ENCODE data around the gene YTHDF1.
"Not testable (repeated sequence)": the region's sequence is repeated elsewhere in the genome, so short reads cannot be mapped to it uniquely, and the experiment has no call there.

Gene YTHDF1

GRCh38 chr20:63226042-63226943 is 10.4 kb upstream of the YTHDF1 start:
- no peak for DNase-seq

DNA sequence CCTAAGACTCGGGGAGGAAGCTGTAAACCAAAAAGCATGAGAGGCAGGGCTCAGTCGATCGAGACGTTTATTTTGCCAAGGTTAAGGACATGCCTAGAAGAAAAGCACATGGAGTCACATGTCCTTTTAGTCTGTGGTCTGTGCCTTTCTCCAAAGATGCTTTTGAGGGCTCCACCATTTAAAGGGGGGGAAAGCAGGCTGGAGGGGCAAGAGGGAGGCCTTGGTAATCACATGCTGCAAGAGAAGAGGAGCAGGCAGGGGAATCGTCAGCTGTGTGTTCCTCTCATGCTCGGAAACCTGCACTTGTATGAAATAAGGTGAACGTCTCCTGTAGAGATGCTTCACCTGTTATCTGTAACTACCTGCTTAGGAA is 9.1 kb upstream of the YTHDF1 start:
- DNase-seq, result no peak

- DNase-seq, result peak; percentile 31
These were observed 8.6 kb upstream of the YTHDF1 start for GRCh38 chr20:63224412-63225081.

GRCh38 chr20:63223826-63224207 is 7.9 kb upstream of the YTHDF1 start:
- DNase-seq, result no peak

DNA sequence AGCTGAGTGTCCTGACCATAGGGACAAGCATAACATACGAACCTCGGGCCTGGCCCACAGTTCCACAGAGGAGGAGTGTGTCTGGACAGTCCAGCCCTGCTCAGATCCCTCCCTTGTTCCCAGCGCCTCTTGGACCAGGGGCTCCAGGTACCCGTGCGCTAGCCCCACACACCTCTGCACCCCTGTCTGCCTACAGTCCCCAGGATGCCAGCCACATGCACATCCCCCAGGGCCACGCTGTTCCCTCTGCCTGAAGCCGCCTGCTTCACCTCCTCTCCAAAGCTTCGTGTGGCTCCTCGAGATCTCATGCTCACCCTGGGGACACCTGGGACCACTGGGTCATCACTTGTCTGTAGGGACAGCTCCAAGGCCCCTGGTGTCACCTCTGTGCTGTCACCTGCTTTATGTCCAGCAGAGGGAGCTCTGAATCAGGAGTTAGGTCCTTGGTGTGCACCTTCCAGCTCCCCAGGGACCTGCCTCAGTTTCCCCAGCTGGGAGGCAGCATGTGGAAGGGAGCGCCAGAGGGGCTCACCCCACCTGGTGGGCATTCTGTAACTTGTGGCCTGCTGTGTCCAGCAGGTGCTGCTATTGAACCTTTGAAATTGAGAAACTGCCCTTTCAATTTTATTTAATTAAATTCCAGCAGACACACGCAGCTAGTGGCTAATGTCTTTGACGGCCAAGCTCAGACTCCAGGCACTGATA is 7.3 kb upstream of the YTHDF1 start:
- DNase-seq, result peak; percentile 66

GRCh38 chr20:63222541-63222940 is 6.6 kb upstream of the YTHDF1 start:
- no peak for DNase-seq

DNA sequence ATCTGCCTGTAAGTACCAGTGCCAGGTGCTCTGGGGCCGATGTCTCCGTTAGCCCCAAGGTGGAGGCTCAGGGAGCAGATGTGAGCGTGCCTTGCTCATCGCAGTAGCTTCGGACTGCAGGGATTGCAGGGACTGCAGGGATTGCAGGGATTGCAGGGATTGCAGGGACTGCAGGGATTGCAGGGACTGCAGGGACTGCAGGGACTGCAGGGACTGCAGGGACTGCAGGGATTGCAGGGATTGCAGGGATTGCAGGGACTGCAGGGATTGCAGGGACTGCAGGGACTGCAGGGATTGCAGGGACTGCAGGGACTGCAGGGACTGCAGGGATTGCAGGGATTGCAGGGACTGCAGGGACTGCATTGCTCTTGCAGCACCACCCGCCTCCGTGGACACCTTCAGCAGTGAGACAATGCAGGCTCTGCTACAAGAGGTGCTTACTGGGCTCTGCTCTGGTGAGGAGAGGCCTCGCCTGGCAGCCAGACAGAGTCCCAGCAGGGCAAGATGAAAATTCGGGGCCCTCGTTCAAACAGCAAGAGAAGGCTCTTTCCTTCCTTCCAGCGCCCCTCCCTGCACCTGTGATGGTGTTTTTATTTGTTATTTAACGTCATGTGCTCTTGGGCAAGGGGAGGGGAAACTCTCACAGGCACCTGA is 5.6 kb upstream of the YTHDF1 start:
- not testable (repeated sequence) for DNase-seq

GRCh38 chr20:63220696-63221399 is 4.9 kb upstream of the YTHDF1 start:
- DNase-seq, result no peak

DNA sequence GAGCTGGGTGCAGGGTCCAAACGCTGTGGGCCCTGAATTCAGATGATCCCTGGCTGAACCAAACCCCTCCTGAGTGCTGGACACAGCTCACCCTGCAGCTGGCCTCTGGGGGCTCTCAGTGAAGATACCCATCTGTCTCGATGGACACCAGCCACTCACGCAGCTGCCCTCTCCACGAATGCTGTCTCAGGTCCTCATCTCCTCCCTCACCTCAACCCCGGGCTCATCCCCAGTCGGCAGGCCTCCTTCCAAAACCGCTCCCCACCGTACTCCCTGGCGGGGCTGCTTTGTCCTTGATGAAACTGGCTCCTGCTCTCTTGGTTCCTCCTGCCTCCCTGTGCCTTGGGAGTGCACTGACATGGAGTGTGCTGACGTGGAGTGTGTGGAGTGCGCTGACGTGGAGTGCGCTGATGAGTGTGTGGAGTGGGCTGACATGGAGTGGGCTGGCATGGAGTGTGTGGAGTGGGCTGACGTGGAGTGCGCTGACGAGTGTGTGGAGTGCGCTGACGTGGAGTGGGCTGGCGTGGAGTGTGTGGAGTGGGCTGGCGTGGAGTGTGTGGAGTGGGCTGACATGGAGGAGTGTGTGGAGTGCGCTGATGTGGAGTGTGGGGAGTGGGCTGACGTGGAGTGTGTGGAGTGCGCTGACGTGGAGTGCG is 4.1 kb upstream of the YTHDF1 start:
- DNase-seq, result no peak

DNA sequence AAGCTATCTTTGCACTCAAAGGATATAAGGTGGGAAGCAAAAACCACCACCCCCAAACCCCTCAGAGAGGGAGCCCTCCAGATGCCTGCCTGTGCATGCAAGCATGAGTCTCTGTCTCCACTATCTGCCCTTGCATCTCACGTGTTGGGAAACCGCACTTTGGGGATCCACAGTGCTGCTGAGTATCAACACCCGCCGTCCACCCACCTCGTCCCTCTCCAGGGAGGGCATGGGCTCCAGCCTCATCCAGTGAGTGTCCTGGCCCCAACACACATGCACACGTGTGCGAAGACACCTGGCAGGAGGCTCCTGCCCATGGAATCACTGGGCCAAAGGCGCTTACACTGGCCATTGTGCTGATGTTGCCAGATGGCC is 3.5 kb upstream of the YTHDF1 start:
- DNase-seq, result no peak

DNA sequence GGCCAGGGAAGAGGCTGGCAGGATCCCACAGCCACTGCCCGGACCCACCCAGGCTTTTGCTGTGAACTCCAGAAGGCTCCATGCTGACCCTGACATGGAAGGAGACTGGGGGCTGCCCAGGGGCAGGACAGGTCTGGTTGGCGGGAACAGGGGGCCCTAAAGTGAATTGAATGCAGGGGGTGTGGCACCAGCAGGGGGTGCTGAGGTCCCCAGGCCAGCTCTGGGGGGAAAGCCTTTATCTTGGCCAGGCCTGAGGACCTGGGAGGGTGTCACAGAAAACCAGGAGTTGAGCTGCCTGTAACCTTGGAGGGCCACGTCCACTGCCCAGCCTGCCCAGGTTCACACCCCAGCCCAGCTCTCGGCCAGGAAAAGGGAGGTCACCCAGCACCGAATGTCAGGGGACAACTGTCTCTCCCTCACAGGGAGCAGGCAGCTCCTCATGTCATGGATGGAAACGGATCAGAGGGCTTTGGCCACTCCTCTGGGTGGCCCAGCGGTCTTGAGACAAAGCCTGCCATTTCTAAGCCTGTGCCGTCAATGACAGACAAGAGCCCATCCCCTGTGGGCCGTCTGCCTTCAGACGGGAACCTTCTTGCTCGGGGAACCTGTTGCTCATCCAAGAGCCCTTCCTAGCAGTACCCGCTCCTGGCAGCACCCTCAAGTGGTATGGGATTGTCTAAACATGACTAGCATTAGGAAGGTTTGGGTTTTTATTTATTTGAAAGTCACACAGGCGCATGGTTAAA is 2.9 kb upstream of the YTHDF1 start:
- DNase-seq, result no peak

DNA sequence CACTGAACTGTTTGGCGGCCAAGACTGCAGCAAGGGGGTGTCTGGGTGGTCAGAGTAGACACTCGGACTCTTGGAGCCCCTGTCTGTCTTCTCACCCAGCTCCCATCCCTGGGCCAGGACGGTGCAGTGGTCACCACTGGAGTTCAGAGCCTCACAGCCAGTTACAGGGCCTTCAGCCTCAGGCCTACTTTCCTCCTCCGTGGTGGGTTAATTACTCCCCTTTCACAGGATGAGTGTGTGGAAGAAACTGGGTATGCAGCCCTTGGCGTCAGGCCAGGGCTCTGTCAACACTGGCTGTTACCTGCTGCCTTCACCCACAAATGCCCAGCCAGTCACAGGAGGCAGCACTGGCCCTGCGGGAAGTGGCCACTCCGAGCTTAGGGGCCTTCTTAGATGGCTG is 1.8 kb upstream of the YTHDF1 start:
- no peak for DNase-seq

GRCh38 chr20:63216849-63217471 is 1.0 kb upstream of the YTHDF1 start:
- no peak for DNase-seq

DNA sequence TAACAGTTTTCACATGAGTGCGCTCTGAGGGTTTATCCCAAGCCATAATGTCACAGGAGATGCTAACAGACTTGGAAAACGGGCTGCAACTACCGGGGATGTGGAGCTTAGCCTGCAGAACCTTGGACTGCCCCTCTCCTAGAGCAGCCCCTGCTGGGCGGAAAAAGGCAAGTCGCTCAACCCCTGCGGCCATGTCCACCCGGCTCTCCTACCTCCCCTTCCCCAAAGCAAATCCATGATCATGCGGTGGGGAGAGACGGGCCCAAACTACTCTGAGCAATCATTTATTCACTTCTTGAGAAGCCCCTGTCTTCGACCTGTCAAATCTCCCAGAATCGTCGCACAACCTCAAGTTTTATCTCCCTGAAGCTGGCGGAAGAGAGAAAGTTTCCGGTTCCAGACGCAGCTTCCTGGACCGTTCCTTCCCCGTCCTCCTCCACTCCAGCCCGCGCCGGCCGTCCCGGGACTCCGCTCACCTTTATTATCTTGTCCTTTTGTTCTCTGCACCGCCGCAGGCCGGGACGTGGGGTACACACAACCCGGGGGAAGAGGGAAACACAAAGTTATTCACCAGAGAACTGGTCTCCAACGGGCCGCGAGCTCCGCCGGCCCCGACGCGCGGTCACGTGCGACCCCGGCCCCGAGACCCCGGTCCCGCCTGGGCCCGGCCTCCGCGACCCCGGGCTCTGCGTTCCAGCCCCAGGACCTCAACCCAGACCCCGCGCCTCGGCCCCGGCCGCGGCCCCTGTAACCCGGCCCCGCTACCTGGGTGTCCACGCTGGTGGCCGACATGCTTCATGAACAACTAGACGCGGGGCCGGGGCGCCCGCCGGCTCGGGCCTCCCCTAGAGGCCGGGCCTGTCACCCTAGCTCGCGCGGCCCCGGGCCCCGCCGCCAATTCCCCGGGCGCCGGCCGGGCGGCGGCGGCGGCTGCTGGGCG is 560 bp downstream of the YTHDF1 start:
- peak; percentile 58 for DNase-seq

- DNase-seq, result no peak
These were observed 1.4 kb downstream of the YTHDF1 start for GRCh38 chr20:63214514-63214913.

GRCh38 chr20:63212792-63213191 is 3.1 kb downstream of the YTHDF1 start:
- DNase-seq, result no peak

- DNase-seq, result no peak
These were observed 3.6 kb downstream of the YTHDF1 start for GRCh38 chr20:63212393-63212730.

DNA sequence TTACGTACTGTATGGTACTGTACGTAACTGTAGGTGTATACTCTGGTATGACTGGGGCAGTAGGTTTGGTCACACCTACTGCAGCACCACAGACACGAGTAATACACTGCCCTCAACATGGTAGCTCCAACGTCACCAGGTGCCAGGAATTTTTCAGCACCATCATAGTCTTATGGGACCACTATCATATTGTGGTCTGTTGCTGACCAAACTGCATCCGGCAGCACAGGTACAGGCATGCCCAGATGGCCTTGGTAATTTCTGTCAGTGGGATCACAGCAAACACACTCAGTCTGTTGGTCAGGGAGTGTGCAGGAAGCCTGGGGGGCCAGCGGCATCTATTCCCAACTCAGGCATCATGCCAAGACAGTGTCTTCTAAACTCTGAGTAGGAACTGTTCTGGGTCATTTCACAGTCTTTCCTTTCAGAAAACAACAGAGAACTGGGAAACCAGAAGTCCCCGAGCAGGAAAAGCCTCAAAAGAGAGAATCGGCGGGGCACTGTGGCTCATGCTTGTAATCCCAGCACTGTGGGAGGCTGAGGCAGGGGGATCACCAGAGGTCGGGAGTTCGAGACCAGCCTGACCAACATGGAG is 5.8 kb downstream of the YTHDF1 start:
- no peak for DNase-seq

GRCh38 chr20:63208346-63208909 is 7.5 kb downstream of the YTHDF1 start:
- no peak for DNase-seq
